GM12873 (cell line): ENCODE data around the gene ADAMTSL4.

Experiments
- CTCF ChIP-seq: IDR thresholded peaks from 2 replicates; pipeline ENCODE4 v1.5.1; 2012; ENCODE audit warnings: low read depth, mild to moderate bottlenecking, moderate library complexity, low read length, control low read depth; ENCODE audit not compliant: insufficient read depth; ENCODE audit errors: missing control alignments

ADAMTSL4 gene

GRCh38 chr1:150535511-150536287 lies 13.5 kb upstream of the ADAMTSL4 start:
- TF ChIP-seq CTCF = no peak

GRCh38 chr1:150536836-150537731 lies 12.1 kb upstream of the ADAMTSL4 start:
- TF ChIP-seq CTCF = no peak

GRCh38 chr1:150537732-150538684 lies 11.2 kb upstream of the ADAMTSL4 start:
- TF ChIP-seq CTCF = no peak

- no peak for TF ChIP-seq CTCF
Measured at GRCh38 chr1:150543500-150544143, 5.6 kb upstream of the ADAMTSL4 start.

GRCh38 chr1:150544204-150544603 lies 5.0 kb upstream of the ADAMTSL4 start:
- TF ChIP-seq CTCF = no peak

GRCh38 chr1:150545486-150546032 lies 3.6 kb upstream of the ADAMTSL4 start:
- TF ChIP-seq CTCF = no peak
